K562 (cell line): ENCODE results near the gene CCDC85C. TPM values are rescaled to one million over a fixed set of nuclear protein-coding genes. Genes with fewer than 3 reads are reported as not detected.

Experiments
- ATAC-seq: fragments of 200-7000 bp; cut with Tn5 transposase; 3 replicates; pipeline ENCODE4 v1.9.1; 2020; ENCODE audit warnings: moderate library complexity
- BruUV-seq: library from RNA; stranded (reverse); fragments of 400-500 nt; replicated peaks from 2 replicates; lab custom pipeline; 2021; lab: Mats Ljungman, UMichigan
- CTCF ChIA-PET: fragments of 300-600 bp; formaldehyde crosslinking; extraction: SDS; loops from one replicate; lab custom pipeline; 2021; ENCODE audit warnings: low intra/inter-chr PET ratio; lab: Yijun Ruan, JAX
- POLR2A ChIA-PET: fragments of 300-600, 350-650 bp; sonication (Branson Sonifier 250); formaldehyde crosslinking; extraction: SDS; loops from one replicate; lab custom pipeline; 2021; ENCODE audit warnings: antibody characterized with exemption, inconsistent platforms; lab: Yijun Ruan, JAX
- DNase-seq, 4 experiments: peaks; one replicate each; pipeline versions ENCODE4 v3.0.0 to v3.0.0-alpha.2; 2011 to 2018; ENCODE audit warnings: low spot score in 3 of 4, mixed read lengths in 3 of 4; ENCODE audit errors: extremely low read depth in 1 of 4
- FAIRE-seq: peaks from 2 replicates; lab custom pipeline; 2011; peaks lifted over from hg19 to GRCh38; lab: Jason Lieb, UNC
- H2AFZ ChIP-seq: 2 replicates; pipeline ENCODE4 v1.6.0; 2011; ENCODE audit warnings: low read depth, low read length, control low read depth, inconsistent platforms
- H3K27ac ChIP-seq: fragments of 200-600 bp; 3 replicates; pipeline ENCODE4 v1.8.0; 2011; ENCODE audit warnings: low read depth, mild to moderate bottlenecking, control low read depth, inconsistent platforms, low read length, moderate library complexity, mixed read lengths; ENCODE audit errors: extremely low read depth
- H3K27me3 ChIP-seq, 2 experiments: fragments of 300-600 bp in 1 of 2; 2 replicates in 1 of 2; 3 replicates in 1 of 2; pipeline versions ENCODE4 v1.6.0 to v1.8.0; 2011; ENCODE audit warnings: inconsistent platforms in 2 of 2, low read length in 2 of 2, mild to moderate bottlenecking in 1 of 2, mixed read lengths in 1 of 2, moderate library complexity in 1 of 2; ENCODE audit not compliant: control insufficient read depth in 2 of 2, insufficient read depth in 2 of 2
- H3K36me3 ChIP-seq: fragments of 300-600 bp; 3 replicates; pipeline ENCODE4 v1.8.0; 2011; ENCODE audit warnings: mild to moderate bottlenecking, low read length, inconsistent platforms; ENCODE audit not compliant: control insufficient read depth, insufficient read depth
- H3K4me1 ChIP-seq, 2 experiments: fragments of 200-600 bp in 1 of 2; replicated peaks in 1 of 2; 2 replicates in 1 of 2; 3 replicates in 1 of 2; pipeline versions ENCODE4 v1.5.1 to v1.8.0; 2011; ENCODE audit warnings: inconsistent platforms in 2 of 2, low read length in 2 of 2, mild to moderate bottlenecking in 1 of 2, mixed read lengths in 1 of 2, moderate library complexity in 1 of 2; ENCODE audit not compliant: control insufficient read depth in 2 of 2, insufficient read depth in 2 of 2
- H3K4me2 ChIP-seq: 2 replicates; pipeline ENCODE4 v1.6.1; 2011; ENCODE audit warnings: low read length, control low read depth, inconsistent platforms, mixed read lengths; ENCODE audit not compliant: insufficient read depth
- H3K4me3 ChIP-seq: fragments of 200-600 bp; sonication (generic), shearing (Covaris generic); 2 replicates; pipeline ENCODE4 v1.5.1; 2016; ENCODE audit warnings: control low read depth, inconsistent platforms
- H3K79me2 ChIP-seq: fragments of 200-600 bp; 3 replicates; pipeline ENCODE4 v1.8.0; 2011; ENCODE audit warnings: low read length, inconsistent platforms; ENCODE audit not compliant: control insufficient read depth, insufficient read depth
- H3K9ac ChIP-seq, 2 experiments: 2 replicates each; pipeline versions ENCODE4 v1.6.0 to v1.6.1; 2011; ENCODE audit warnings: low read depth in 2 of 2, low read length in 2 of 2, control low read depth in 1 of 2, inconsistent platforms in 1 of 2, mild to moderate bottlenecking in 1 of 2, mixed read lengths in 1 of 2; ENCODE audit not compliant: insufficient read depth in 1 of 2
- H3K9me1 ChIP-seq: one replicate; pipeline ENCODE4 v1.6.0; 2011; ENCODE audit warnings: inconsistent platforms, mild to moderate bottlenecking, low read length, moderate library complexity; ENCODE audit not compliant: control insufficient read depth, insufficient read depth
- H3K9me3 ChIP-seq: replicated peaks from 2 replicates; pipeline ENCODE4 v1.5.1; 2011; ENCODE audit warnings: low read depth, low read length, inconsistent platforms; ENCODE audit not compliant: control insufficient read depth, insufficient read depth
- H4K20me1 ChIP-seq: replicated peaks from 2 replicates; pipeline ENCODE4 v1.6.1; 2011; ENCODE audit warnings: low read length, inconsistent platforms, mixed read lengths; ENCODE audit not compliant: control insufficient read depth, insufficient read depth
- ARID1B ChIP-seq: fragments of 450-650 bp; IDR thresholded peaks from 2 replicates; pipeline ENCODE4 v1.6.1; 2016; ENCODE audit warnings: antibody characterized with exemption, mild to moderate bottlenecking, inconsistent platforms
- BHLHE40 ChIP-seq: IDR thresholded peaks from 2 replicates; pipeline ENCODE4 v1.6.1; 2011; ENCODE audit warnings: low read length, improper control_type of control experiment
- BRD4 ChIP-seq: fragments of 200-600 bp; sonication (generic); IDR thresholded peaks from 2 replicates; pipeline ENCODE4 v1.6.1; 2017; ENCODE audit warnings: inconsistent platforms
- CHAMP1 ChIP-seq: fragments of 450-650 bp; IDR thresholded peaks from 2 replicates; pipeline ENCODE4 v1.6.1; 2016; ENCODE audit warnings: mild to moderate bottlenecking
- CHCHD3 ChIP-seq: fragments of 250-450 bp; sonication (Bioruptor Pico); IDR thresholded peaks from 2 replicates; pipeline ENCODE4 v2.1.2; 2022; ENCODE audit warnings: mild to moderate bottlenecking
- COPS2 ChIP-seq: fragments of 450-650 bp; conservative IDR thresholded peaks from 2 replicates; pipeline ENCODE4 v1.6.1; 2016; ENCODE audit warnings: mild to moderate bottlenecking, moderate library complexity
- DIDO1 ChIP-seq: fragments of 450-650 bp; IDR thresholded peaks from 2 replicates; pipeline ENCODE4 v1.6.1; 2016; ENCODE audit warnings: low read depth, missing biosample characterization, missing genetic modification characterization
- ERF ChIP-seq: fragments of 450-650 bp; formaldehyde crosslinking; IDR thresholded peaks from 2 replicates; pipeline ENCODE4 v1.4.0; 2020; ENCODE audit warnings: mild to moderate bottlenecking, mixed read lengths
- HEY1 ChIP-seq: fragments of 250-450 bp; sonication (Bioruptor Pico); IDR thresholded peaks from 2 replicates; pipeline ENCODE4 v1.5.0; 2020; ENCODE audit warnings: mild to moderate bottlenecking, moderate library complexity, borderline replicate concordance
- IRF2 ChIP-seq: sonication (generic); formaldehyde crosslinking; IDR thresholded peaks from 2 replicates; pipeline ENCODE4 v1.8.1; 2022; ENCODE audit warnings: mild to moderate bottlenecking, missing genetic modification reagents
- MEF2D ChIP-seq: conservative IDR thresholded peaks from 2 replicates; pipeline ENCODE4 v1.6.1; 2016; ENCODE audit warnings: low read depth, missing genetic modification characterization, missing compliant biosample characterization
- NEUROD1 ChIP-seq: fragments of 150-350 bp; IDR thresholded peaks from 2 replicates; pipeline ENCODE4 v1.6.1; 2014; ENCODE audit warnings: borderline replicate concordance, low read length, low read depth; ENCODE audit not compliant: partially characterized antibody
- PML ChIP-seq: IDR thresholded peaks from 2 replicates; pipeline ENCODE4 v1.6.1; 2012; ENCODE audit warnings: low read length, inconsistent platforms
- RBBP5 ChIP-seq: fragments of 200-600 bp; sonication (generic); IDR thresholded peaks from 2 replicates; pipeline ENCODE4 v1.6.1; 2012; ENCODE audit warnings: borderline replicate concordance, mild to moderate bottlenecking, low read length, control low read depth, inconsistent platforms; ENCODE audit not compliant: insufficient read depth, poor library complexity, severe bottlenecking
- ZBTB8A ChIP-seq: fragments of 450-650 bp; IDR thresholded peaks from 2 replicates; pipeline ENCODE4 v1.6.1; 2018; ENCODE audit warnings: mild to moderate bottlenecking, moderate library complexity; ENCODE audit not compliant: partially characterized antibody
- ZNF695 ChIP-seq: fragments of 450-650 bp; formaldehyde crosslinking; IDR thresholded peaks from 2 replicates; pipeline ENCODE4 v1.4.0; 2020; ENCODE audit warnings: mild to moderate bottlenecking, moderate library complexity
- WGBS: fragments of 100-300 bp; shearing (Covaris generic); methylation state at CpG from one replicate; pipeline ENCODE4 v1.1.6; 2016; ENCODE audit warnings: low coverage, mixed read lengths; ENCODE audit not compliant: insufficient coverage; ENCODE audit errors: missing lambda C conversion rate; 5-methylcytosine and 5-hydroxymethylcytosine counted together
- in situ Hi-C: fragments of 300-500 bp; cut with MboI; formaldehyde crosslinking; loops from 4 replicates; pipeline ENCODE4 v1.15.0; 2018; ENCODE audit warnings: inconsistent platforms, mixed read lengths
- intact Hi-C: fragments of 100-400 bp; cut with micrococcal nuclease; formaldehyde crosslinking; loops from 2 replicates; pipeline ENCODE4 v1.14.2; 2022
- polyA plus RNA-seq, 8 experiments: library from polyadenylated mRNA; depleted of rRNA in 4 of 8; stranded (reverse) in 5 of 8; unstranded in 3 of 8; fragments of >200 nt; fragmentation: Nextera tagmentation in 2 of 8; fragmentation: Illumina TruSeq in 1 of 8; extraction: Ambion mirVana in 2 of 8; extraction: Trizol in 1 of 8; gene quantifications; 2 replicates each; pipeline versions ENCODE4 v1.2.1 to v1.2.3, GENCODE V29; 2011 to 2014; ENCODE audit warnings: inconsistent platforms in 1 of 8, missing spikeins in 1 of 8
- total RNA-seq, 7 experiments: library from RNA; depleted of rRNA in 6 of 7; stranded (reverse); fragments of >200 nt in 6 of 7; fragmentation: Illumina TruSeq in 2 of 7; extraction: Trizol in 2 of 7; gene quantifications; 2 replicates each; pipeline versions ENCODE4 v1.2.1 to v1.2.3, GENCODE V29; 2011 to 2021; ENCODE audit warnings: low replicate concordance in 1 of 7
- TF ChIP-seq, protein P1 (sequence below), 3 experiments: IDR thresholded peaks in 2 of 3; conservative IDR thresholded peaks in 1 of 3; 2 replicates each; pipeline ENCODE4 v1.5.1; 2011 to 2012; ENCODE audit warnings: low read length in 3 of 3, mild to moderate bottlenecking in 3 of 3, control low read depth in 2 of 3, improper control_type of control experiment in 1 of 3, inconsistent platforms in 1 of 3, low read depth in 1 of 3, mixed read lengths in 1 of 3, moderate library complexity in 1 of 3; ENCODE audit not compliant: insufficient read depth in 2 of 3
- TF ChIP-seq, protein P2 (sequence below): sonication (generic); formaldehyde crosslinking; IDR thresholded peaks from 2 replicates; pipeline ENCODE4 v1.8.1; 2023; ENCODE audit warnings: mild to moderate bottlenecking, missing genetic modification reagents

CCDC85C gene
- total and polyA plus RNA-seq, 9 of the 15 experiments (the other 6 are each of a cell fraction or from before 2014, with no cell fraction given), result 0.18 to 22.0 (median 6.3) TPM

GRCh38 chr14:99475179-99475578 is 128.8 kb downstream of the CCDC85C start (continued):
- TF ChIP-seq, protein P1, sequence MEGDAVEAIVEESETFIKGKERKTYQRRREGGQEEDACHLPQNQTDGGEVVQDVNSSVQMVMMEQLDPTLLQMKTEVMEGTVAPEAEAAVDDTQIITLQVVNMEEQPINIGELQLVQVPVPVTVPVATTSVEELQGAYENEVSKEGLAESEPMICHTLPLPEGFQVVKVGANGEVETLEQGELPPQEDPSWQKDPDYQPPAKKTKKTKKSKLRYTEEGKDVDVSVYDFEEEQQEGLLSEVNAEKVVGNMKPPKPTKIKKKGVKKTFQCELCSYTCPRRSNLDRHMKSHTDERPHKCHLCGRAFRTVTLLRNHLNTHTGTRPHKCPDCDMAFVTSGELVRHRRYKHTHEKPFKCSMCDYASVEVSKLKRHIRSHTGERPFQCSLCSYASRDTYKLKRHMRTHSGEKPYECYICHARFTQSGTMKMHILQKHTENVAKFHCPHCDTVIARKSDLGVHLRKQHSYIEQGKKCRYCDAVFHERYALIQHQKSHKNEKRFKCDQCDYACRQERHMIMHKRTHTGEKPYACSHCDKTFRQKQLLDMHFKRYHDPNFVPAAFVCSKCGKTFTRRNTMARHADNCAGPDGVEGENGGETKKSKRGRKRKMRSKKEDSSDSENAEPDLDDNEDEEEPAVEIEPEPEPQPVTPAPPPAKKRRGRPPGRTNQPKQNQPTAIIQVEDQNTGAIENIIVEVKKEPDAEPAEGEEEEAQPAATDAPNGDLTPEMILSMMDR (IDR thresholded peaks at IDR 0.05 in 2 of 3, conservative IDR thresholded peaks at IDR 0.05 in 1 of 3; ENCODE audit: insufficient read depth in 2 of 3, low read depth in 1 of 3, low read length in 3 of 3), result 0 out of 6 replicates have a peak, but pooled peaks of 1 of the 3 experiments have one; percentile 3
- no peak for TF ChIP-seq CHCHD3
- no peak for TF ChIP-seq ARID1B
- 0 out of 2 replicates have a peak, but pooled peaks have one; percentile 42 for TF ChIP-seq BHLHE40

DNA sequence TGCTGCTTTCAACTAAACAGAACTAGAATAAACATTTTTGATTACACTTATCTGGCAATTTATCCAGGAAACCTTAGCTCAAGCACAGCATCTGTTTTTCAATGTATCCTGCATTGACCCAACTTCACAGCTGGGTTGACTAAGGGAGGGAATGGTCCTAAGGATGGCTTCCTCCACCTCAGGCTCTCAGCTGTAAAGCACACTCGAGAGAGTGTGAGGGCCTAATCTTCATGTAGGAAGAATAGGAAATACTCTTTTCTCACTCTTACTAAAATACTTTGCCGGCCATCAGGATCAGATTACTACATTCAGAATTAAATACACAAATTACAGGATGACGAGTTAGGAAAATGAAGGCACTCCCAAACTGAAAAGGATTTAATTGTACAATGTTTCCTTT is 130.5 kb downstream of the CCDC85C start:
- Histone ChIP-seq H3K27me3 (no peaks in the 10 kb centered on the region), H4K20me1 (peaks cover 10% of the 10 kb centered on the region; the same call in 1 of the 2 replicates), H3K9me3 (no peaks in the 10 kb centered on the region), H3K9ac (no peak overlapping the region), H3K79me2 (peaks cover 94% of the 10 kb centered on the region), H3K4me3 (no peak overlapping the region), H3K9me1 (no peaks in the 10 kb centered on the region), H3K4me2 (no peak overlapping the region), H2AFZ (no peak overlapping the region), H3K4me1 (peaks cover 0 to 31% of the 10 kb centered on the region in 2 experiments; a peak in 2 of 5 replicates), H3K27ac (no peak overlapping the region), H3K36me3 (no peaks in the 10 kb centered on the region)
- ChIA-PET POLR2A (interaction anchor here (0.5 to 1.3 kb wide), 2 partner anchors 12 to 35 kb away, joined by 3 read pairs; no protein-coding TSS in a partner anchor), CTCF (no interaction called here)
- no peak for FAIRE-seq
- no TSS peak for BruUV-seq
- 73% methylated on average over 3 of the region's 3 CpGs for WGBS
- in situ Hi-C loops, result no loop called here
- ATAC-seq, result no peak
- intact Hi-C loops, result no loop called here
- DNase-seq, result no peak
- TF ChIP-seq ZBTB8A (no peak), HEY1 (no peak), DIDO1 (tag) (no peak), RBBP5 (no peak), ERF (CRISPR knock-in tag) (no peak), CHAMP1 (no peak), ZNF695 (CRISPR knock-in tag) (no peak), MEF2D (tag) (no peak), COPS2 (no peak), BRD4 (no peak), NEUROD1 (no peak), IRF2 (CRISPR knock-in tag) (no peak), PML (no peak)
- TF ChIP-seq, protein P2, sequence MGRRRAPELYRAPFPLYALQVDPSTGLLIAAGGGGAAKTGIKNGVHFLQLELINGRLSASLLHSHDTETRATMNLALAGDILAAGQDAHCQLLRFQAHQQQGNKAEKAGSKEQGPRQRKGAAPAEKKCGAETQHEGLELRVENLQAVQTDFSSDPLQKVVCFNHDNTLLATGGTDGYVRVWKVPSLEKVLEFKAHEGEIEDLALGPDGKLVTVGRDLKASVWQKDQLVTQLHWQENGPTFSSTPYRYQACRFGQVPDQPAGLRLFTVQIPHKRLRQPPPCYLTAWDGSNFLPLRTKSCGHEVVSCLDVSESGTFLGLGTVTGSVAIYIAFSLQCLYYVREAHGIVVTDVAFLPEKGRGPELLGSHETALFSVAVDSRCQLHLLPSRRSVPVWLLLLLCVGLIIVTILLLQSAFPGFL (CRISPR knock-in tag), result no peak
